Keratinocyte (primary cell): ENCODE results near the gene ELANE. TPM values are rescaled to one million over a fixed set of nuclear protein-coding genes. Genes with fewer than 3 reads are reported as not detected.

ENCODE experiments used
- DNase-seq: peaks from one replicate; pipeline ENCODE4 v3.0.0-alpha.2; 2011; ENCODE audit warnings: low read depth, missing footprints, low spot score
- FAIRE-seq: peaks from 2 replicates; lab custom pipeline; 2011; peaks lifted over from hg19 to GRCh38; lab: Jason Lieb, UNC
- H2AFZ ChIP-seq: 2 replicates; pipeline ENCODE4 v1.6.0; 2012; ENCODE audit warnings: low read length, control low read depth, inconsistent platforms; ENCODE audit not compliant: control insufficient read depth
- H3K27ac ChIP-seq: 2 replicates; pipeline ENCODE4 v1.5.1; 2011; ENCODE audit warnings: low read length; ENCODE audit not compliant: control insufficient read depth, insufficient read depth
- H3K27me3 ChIP-seq: 3 replicates; pipeline ENCODE4 v1.6.0; 2011; ENCODE audit warnings: low read length; ENCODE audit not compliant: control insufficient read depth, insufficient read depth; ENCODE audit errors: extremely low read depth
- H3K36me3 ChIP-seq, 2 experiments: 2 replicates in 1 of 2; 3 replicates in 1 of 2; pipeline ENCODE4 v1.5.1; 2011; ENCODE audit warnings: low read length in 2 of 2, mild to moderate bottlenecking in 1 of 2; ENCODE audit not compliant: control insufficient read depth in 2 of 2, insufficient read depth in 2 of 2; ENCODE audit errors: extremely low read depth in 1 of 2
- H3K4me1 ChIP-seq: 3 replicates; pipeline ENCODE4 v1.5.1; 2011; ENCODE audit warnings: low read length; ENCODE audit not compliant: control insufficient read depth, insufficient read depth; ENCODE audit errors: extremely low read depth
- H3K4me2 ChIP-seq: 3 replicates; pipeline ENCODE4 v1.6.0; 2011; ENCODE audit warnings: low read depth, low read length; ENCODE audit not compliant: control insufficient read depth, insufficient read depth; ENCODE audit errors: extremely low read depth
- H3K4me3 ChIP-seq, 3 experiments: fragments of 200-600 bp in 1 of 3; sonication (generic) in 1 of 3; 2 replicates in 2 of 3; 3 replicates in 1 of 3; pipeline ENCODE4 v1.5.1; 2011 to 2016; ENCODE audit warnings: low read length in 3 of 3, mild to moderate bottlenecking in 3 of 3, control low read depth in 2 of 3, inconsistent platforms in 1 of 3, low read depth in 1 of 3, mixed read lengths in 1 of 3, mixed run types in 1 of 3, moderate library complexity in 1 of 3; ENCODE audit not compliant: control insufficient read depth in 2 of 3, insufficient read depth in 2 of 3; ENCODE audit errors: extremely low read depth in 1 of 3
- H3K79me2 ChIP-seq: 2 replicates; pipeline ENCODE4 v1.6.0; 2012; ENCODE audit warnings: low read length; ENCODE audit not compliant: control insufficient read depth, insufficient read depth
- H3K9ac ChIP-seq: 3 replicates; pipeline ENCODE4 v1.6.0; 2011; ENCODE audit warnings: low read length; ENCODE audit not compliant: control insufficient read depth, insufficient read depth; ENCODE audit errors: extremely low read depth
- H3K9me1 ChIP-seq: 3 replicates; pipeline ENCODE4 v1.6.0; 2011; ENCODE audit warnings: low read length; ENCODE audit not compliant: control insufficient read depth, insufficient read depth; ENCODE audit errors: extremely low read depth
- H3K9me3 ChIP-seq: 2 replicates; pipeline ENCODE4 v1.5.1; 2012; ENCODE audit warnings: low read depth, low read length; ENCODE audit not compliant: control insufficient read depth
- H4K20me1 ChIP-seq: 3 replicates; pipeline ENCODE4 v1.6.0; 2011; ENCODE audit warnings: low read length; ENCODE audit not compliant: control insufficient read depth, insufficient read depth; ENCODE audit errors: extremely low read depth
- EZH2 ChIP-seq: IDR thresholded peaks from one replicate; pipeline ENCODE4 v1.6.1; 2012; ENCODE audit warnings: inconsistent platforms, mild to moderate bottlenecking, low read length, moderate library complexity
- dilution Hi-C: fragments of 300-500 bp; cut with MboI; formaldehyde crosslinking; loops from one replicate; pipeline ENCODE4 v1.7.0; 2020; ENCODE audit warnings: low sequenced_read_pairs; ENCODE audit not compliant: extremely low pct_ligation_motif_present
- polyA plus RNA-seq, 5 experiments: library from polyadenylated mRNA; depleted of rRNA in 3 of 5; stranded (reverse) in 3 of 5; stranded (forward) in 1 of 5; unstranded in 1 of 5; fragments of >200 nt; gene quantifications; 1 replicate in 1 of 5; 2 replicates in 3 of 5; 3 replicates in 1 of 5; pipeline versions ENCODE4 v1.2.1 to v1.2.3, GENCODE V29; 2011 to 2012; ENCODE audit warnings: missing spikeins in 2 of 5, low read depth in 1 of 5, low replicate concordance in 1 of 5
- TF ChIP-seq, protein P1 (sequence below), 3 experiments: IDR thresholded peaks in 1 of 3; conservative IDR thresholded peaks in 1 of 3; optimal IDR thresholded peaks in 1 of 3; 2 replicates in 2 of 3; 3 replicates in 1 of 3; pipeline versions ENCODE3 to v1.5.1; 2011; ENCODE audit warnings: low read length in 3 of 3, mild to moderate bottlenecking in 3 of 3, moderate library complexity in 2 of 3, control low read depth in 1 of 3, inconsistent platforms in 1 of 3; ENCODE audit not compliant: insufficient read depth in 2 of 3; ENCODE audit errors: extremely low read depth in 1 of 3

The ELANE gene
- polyA plus RNA-seq, 1 donor (not counting 4 experiments of a cell fraction or from before 2014, with no cell fraction given), result not detected

DNA sequence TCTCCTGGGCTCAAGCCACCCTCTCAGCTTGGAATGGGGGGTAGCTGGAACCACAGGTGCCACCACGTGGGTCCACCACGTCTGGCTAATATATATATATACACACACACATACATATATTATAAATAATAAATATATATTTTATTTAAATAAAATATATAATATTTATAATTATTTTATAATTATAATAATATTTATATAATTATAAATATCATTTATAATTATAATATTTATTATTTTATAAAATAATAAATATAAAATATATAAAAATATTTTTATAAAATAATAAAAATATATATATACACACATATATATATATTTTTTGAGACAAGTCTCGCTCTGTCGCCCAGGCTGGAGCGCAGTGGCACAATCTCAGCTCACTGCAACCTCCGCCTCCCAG lies 2.4 kb downstream of the ELANE start:
- dilution Hi-C loops, result no loop called here
- Histone ChIP-seq H2AFZ (no peak overlapping the region), H3K27ac (no peak overlapping the region), H3K4me2 (no peak overlapping the region), H3K79me2 (no peaks in the 10 kb centered on the region), H3K4me1 (peaks cover 4% of the 10 kb centered on the region), H3K9me3 (no peaks in the 10 kb centered on the region), H3K9ac (no peak overlapping the region), H4K20me1 (peaks cover 4% of the 10 kb centered on the region), H3K4me3 (no peak overlapping the region), H3K27me3 (peaks cover 39% of the 10 kb centered on the region), H3K9me1 (no peaks in the 10 kb centered on the region), H3K36me3 (no peaks in the 10 kb centered on the region)
- no peak for TF ChIP-seq EZH2
- TF ChIP-seq, protein P1, sequence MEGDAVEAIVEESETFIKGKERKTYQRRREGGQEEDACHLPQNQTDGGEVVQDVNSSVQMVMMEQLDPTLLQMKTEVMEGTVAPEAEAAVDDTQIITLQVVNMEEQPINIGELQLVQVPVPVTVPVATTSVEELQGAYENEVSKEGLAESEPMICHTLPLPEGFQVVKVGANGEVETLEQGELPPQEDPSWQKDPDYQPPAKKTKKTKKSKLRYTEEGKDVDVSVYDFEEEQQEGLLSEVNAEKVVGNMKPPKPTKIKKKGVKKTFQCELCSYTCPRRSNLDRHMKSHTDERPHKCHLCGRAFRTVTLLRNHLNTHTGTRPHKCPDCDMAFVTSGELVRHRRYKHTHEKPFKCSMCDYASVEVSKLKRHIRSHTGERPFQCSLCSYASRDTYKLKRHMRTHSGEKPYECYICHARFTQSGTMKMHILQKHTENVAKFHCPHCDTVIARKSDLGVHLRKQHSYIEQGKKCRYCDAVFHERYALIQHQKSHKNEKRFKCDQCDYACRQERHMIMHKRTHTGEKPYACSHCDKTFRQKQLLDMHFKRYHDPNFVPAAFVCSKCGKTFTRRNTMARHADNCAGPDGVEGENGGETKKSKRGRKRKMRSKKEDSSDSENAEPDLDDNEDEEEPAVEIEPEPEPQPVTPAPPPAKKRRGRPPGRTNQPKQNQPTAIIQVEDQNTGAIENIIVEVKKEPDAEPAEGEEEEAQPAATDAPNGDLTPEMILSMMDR (optimal IDR thresholded peaks at IDR 0.05 in 1 of 3, IDR thresholded peaks at IDR 0.05 in 1 of 3, conservative IDR thresholded peaks at IDR 0.05 in 1 of 3; ENCODE audit: extremely low read depth in 1 of 3, insufficient read depth in 2 of 3, low read length in 3 of 3), result no peak
- no peak for DNase-seq
- no peak for FAIRE-seq

DNA sequence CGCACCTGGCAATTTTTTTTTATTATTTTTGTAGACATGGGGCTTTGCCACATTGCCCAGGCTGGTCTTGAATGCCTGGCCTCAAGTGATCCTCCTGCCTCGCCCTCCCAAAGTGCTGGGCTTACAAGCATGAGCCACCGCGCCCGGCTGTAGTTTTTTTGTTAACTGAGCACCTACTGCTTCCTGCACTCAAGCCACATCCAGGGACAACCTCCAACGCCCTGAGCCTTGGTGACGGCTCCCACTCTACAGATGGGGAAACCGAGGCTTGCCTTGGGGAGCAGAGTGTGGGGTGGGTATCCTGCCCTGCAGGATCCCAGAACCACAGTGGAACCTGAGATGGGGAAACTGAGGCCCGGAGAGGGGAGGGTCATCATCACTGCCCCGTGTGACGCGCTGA lies 3.0 kb downstream of the ELANE start:
- no peak for TF ChIP-seq EZH2
- TF ChIP-seq, protein P1 (optimal IDR thresholded peaks at IDR 0.05 in 1 of 3, IDR thresholded peaks at IDR 0.05 in 1 of 3, conservative IDR thresholded peaks at IDR 0.05 in 1 of 3; ENCODE audit: extremely low read depth in 1 of 3, insufficient read depth in 2 of 3, low read length in 3 of 3), result no peak
- Histone ChIP-seq H3K27ac (no peak overlapping the region), H3K4me2 (no peak overlapping the region), H3K4me1 (peaks cover 4% of the 10 kb centered on the region), H3K9ac (no peak overlapping the region), H3K9me3 (no peaks in the 10 kb centered on the region), H4K20me1 (peaks cover 4% of the 10 kb centered on the region), H3K79me2 (no peaks in the 10 kb centered on the region), H3K4me3 (no peak overlapping the region), H2AFZ (no peak overlapping the region), H3K36me3 (no peaks in the 10 kb centered on the region), H3K9me1 (no peaks in the 10 kb centered on the region), H3K27me3 (peaks cover 43% of the 10 kb centered on the region)
- FAIRE-seq (no peak), DNase-seq (no peak)
- dilution Hi-C loops, result no loop called here
